Spinal cord (tissue), 10 donors: Measurements from ENCODE around the gene CSAG1. TPM values are rescaled to one million over a fixed set of nuclear protein-coding genes. Genes with fewer than 3 reads are reported as not detected.
"Not testable (repeated sequence)": the region's sequence is repeated elsewhere in the genome, so short reads cannot be mapped to it uniquely, and the experiment has no call there.

Experiments
- DNase-seq, 6 donors: peaks; one replicate each; pipeline versions ENCODE4 v3.0.0 to v3.0.0-alpha.2; 2013 to 2015; ENCODE audit warnings: low spot score in 6 of 6, low read depth in 4 of 6
- H3K27ac ChIP-seq: one replicate; pipeline ENCODE4 v1.5.1; 2013; ENCODE audit warnings: low read depth, low read length, control low read depth
- H3K27me3 ChIP-seq: one replicate; pipeline ENCODE4 v1.6.1; 2013; ENCODE audit warnings: low read length; ENCODE audit not compliant: control insufficient read depth, insufficient read depth
- H3K36me3 ChIP-seq: one replicate; pipeline ENCODE4 v1.6.1; 2013; ENCODE audit warnings: low read length; ENCODE audit not compliant: control insufficient read depth, insufficient read depth
- H3K4me1 ChIP-seq: one replicate; pipeline ENCODE4 v1.6.1; 2013; ENCODE audit warnings: low read length; ENCODE audit not compliant: control insufficient read depth, insufficient read depth
- H3K4me3 ChIP-seq: one replicate; pipeline ENCODE4 v1.5.1; 2013; ENCODE audit warnings: low read depth, low read length, control low read depth
- H3K9me3 ChIP-seq: one replicate; pipeline ENCODE4 v1.6.1; 2013; ENCODE audit warnings: low read length; ENCODE audit not compliant: control insufficient read depth, insufficient read depth
- WGBS: methylation state at CpG from one replicate; pipeline ENCODE4 v1.1.5; 2013; ENCODE audit warnings: missing lambda C conversion rate; ENCODE audit not compliant: insufficient coverage; 5-methylcytosine and 5-hydroxymethylcytosine counted together
- polyA plus RNA-seq, 2 donors: library from polyadenylated mRNA; unstranded; fragments of 120-200 nt; gene quantifications; one replicate each; pipeline ENCODE4 v1.2.1, GENCODE V29; 2013; ENCODE audit not compliant: insufficient read length in 2 of 2
- total RNA-seq, 2 donors: library from RNA; depleted of rRNA in 1 of 2; stranded (reverse); fragments of 120-200 nt in 1 of 2; fragments of >200 nt in 1 of 2; gene quantifications; one replicate each; pipeline versions ENCODE4 v1.2.3 to v1.2.4, GENCODE V29; 2013 to 2014
- donor health status: healthy.

Gene CSAG1
- total and polyA plus RNA-seq, 4 donors: 0.33 TPM; not detected in 3

- not testable (repeated sequence) for H3K36me3 ChIP-seq, H3K4me1 ChIP-seq, H3K4me3 ChIP-seq, H3K27me3 ChIP-seq, H3K27ac ChIP-seq, H3K9me3 ChIP-seq
- 86% methylated on average over 3 of the region's 5 CpGs for WGBS
- DNase-seq: peak in 1 of 6 donors; percentile 0
Observed at GRCh38 chrX:152700390-152700789, 33.1 kb downstream of the CSAG1 start.

- H3K36me3 ChIP-seq, H3K27ac ChIP-seq, H3K9me3 ChIP-seq, H3K27me3 ChIP-seq, H3K4me1 ChIP-seq, H3K4me3 ChIP-seq, DNase-seq: not testable (repeated sequence)
- WGBS: no CpG with 5 or more reads among the region's 34 CpGs
Observed at GRCh38 chrX:152697952-152698931, 35.3 kb downstream of the CSAG1 start, which contains the start of gene MAGEA3. MAGEA3 (plus strand) TSS chrX:152698794; CDS start chrX:152700833, 2,039 bp downstream.

- not testable (repeated sequence) for H3K27ac ChIP-seq, H3K4me3 ChIP-seq, H3K27me3 ChIP-seq, H3K4me1 ChIP-seq, H3K36me3 ChIP-seq, DNase-seq, H3K9me3 ChIP-seq
- WGBS: no CpG with 5 or more reads among the region's 3 CpGs
Observed at GRCh38 chrX:152681012-152681411, 52.5 kb downstream of the CSAG1 start.

Other genes starting within 250 kb of the CSAG1 start
- 10 to 100 TPM in 1 of 2 donors, 1 to 10 TPM in 1; 6.4 to 25.4 TPM for gene GABRQ, start 95.8 kb downstream of the CSAG1 start, total RNA-seq
- gene GABRQ, start 95.8 kb downstream of the CSAG1 start, polyA plus RNA-seq: 10 to 100 TPM; 15.3 to 19.6 TPM
- not detected for gene MAGEA3, start 34.9 kb downstream of the CSAG1 start, total RNA-seq
- gene MAGEA3, start 34.9 kb downstream of the CSAG1 start, polyA plus RNA-seq: not detected
- gene CSAG2, start 24.4 kb downstream of the CSAG1 start, total RNA-seq: not detected
- not detected for gene CSAG2, start 24.4 kb downstream of the CSAG1 start, polyA plus RNA-seq
- gene MAGEA2B, start 19.1 kb downstream of the CSAG1 start, total RNA-seq: not detected
- not detected for gene MAGEA2B, start 19.1 kb downstream of the CSAG1 start, polyA plus RNA-seq
- not detected for gene MAGEA12, start within 50 bp of the CSAG1 start, total RNA-seq
- under 1 TPM in 1 of 2 donors, not detected in 1; 0.12 TPM for gene MAGEA12, start within 50 bp of the CSAG1 start, polyA plus RNA-seq
- not detected for gene MAGEA2, start 20.1 kb upstream of the CSAG1 start, total RNA-seq
- not detected for gene MAGEA2, start 20.1 kb upstream of the CSAG1 start, polyA plus RNA-seq
- not detected for gene CSAG3, start 25.5 kb upstream of the CSAG1 start, total RNA-seq
- not detected for gene CSAG3, start 25.5 kb upstream of the CSAG1 start, polyA plus RNA-seq
- gene MAGEA6, start 36.0 kb upstream of the CSAG1 start, total RNA-seq: not detected
- not detected for gene MAGEA6, start 36.0 kb upstream of the CSAG1 start, polyA plus RNA-seq
- gene CETN2, start 97.0 kb upstream of the CSAG1 start, total RNA-seq: 100 to 1,000 TPM in 1 of 2 donors, 10 to 100 TPM in 1; 34.1 to 129 TPM
- 10 to 100 TPM; 77.5 to 99.1 TPM for gene CETN2, start 97.0 kb upstream of the CSAG1 start, polyA plus RNA-seq
- 10 to 100 TPM; 18.0 to 19.1 TPM for gene NSDHL, start 97.3 kb upstream of the CSAG1 start, total RNA-seq
- 10 to 100 TPM; 38.4 to 49.5 TPM for gene NSDHL, start 97.3 kb upstream of the CSAG1 start, polyA plus RNA-seq
- gene ZNF185, start 164.3 kb upstream of the CSAG1 start, total RNA-seq: 1 to 10 TPM; 3.7 to 8.9 TPM
- gene ZNF185, start 164.3 kb upstream of the CSAG1 start, polyA plus RNA-seq: 1 to 10 TPM; 6.4 to 8.5 TPM